Heart right ventricle (tissue), 16 donors: ENCODE results near the gene METTL22. TPM values are rescaled to one million over a fixed set of nuclear protein-coding genes. Genes with fewer than 3 reads are reported as not detected.
"Not testable (repeated sequence)": the region's sequence is repeated elsewhere in the genome, so short reads cannot be mapped to it uniquely, and the experiment has no call there.

Experiments used
- ATAC-seq, 8 donors: fragments of 200-7000 bp; cut with Tn5 transposase; one replicate each; pipeline ENCODE4 v1.9.1; 2020; ENCODE audit warnings: mild to moderate bottlenecking in 8 of 8, moderate library complexity in 8 of 8, moderate number of reproducible peaks in 1 of 8
- DNase-seq, 2 donors: peaks; one replicate each; pipeline ENCODE4 v3.0.0-alpha.2; 2020
- H3K27ac ChIP-seq, 10 donors: fragments of 200-600 bp; sonication (generic) in 2 of 10; one replicate each; pipeline versions ENCODE4 v1.5.0 to v1.8.0; 2020 to 2022; ENCODE audit warnings: mild to moderate bottlenecking in 3 of 10
- H3K27me3 ChIP-seq, 7 donors: fragments of 200-600 bp; one replicate each; pipeline ENCODE4 v1.8.0; 2021 to 2022; ENCODE audit warnings: mild to moderate bottlenecking in 2 of 7
- H3K36me3 ChIP-seq, 9 donors: fragments of 200-600 bp; sonication (generic) in 1 of 9; one replicate each; pipeline versions ENCODE4 v1.5.0 to v1.8.0; 2020 to 2022; ENCODE audit warnings: mild to moderate bottlenecking in 2 of 9
- H3K4me1 ChIP-seq, 9 donors: fragments of 200-600 bp; sonication (generic) in 1 of 9; one replicate each; pipeline versions ENCODE4 v1.5.0 to v1.8.0; 2020 to 2022; ENCODE audit warnings: mild to moderate bottlenecking in 4 of 9
- H3K4me3 ChIP-seq, 10 donors: fragments of 200-600 bp; sonication (generic) in 2 of 10; one replicate each; pipeline versions ENCODE4 v1.5.0 to v1.8.0; 2020 to 2022; ENCODE audit warnings: mild to moderate bottlenecking in 7 of 10, moderate library complexity in 2 of 10
- H3K9me3 ChIP-seq, 11 donors: fragments of 200-600 bp in 10 of 11; sonication (generic) in 2 of 11; one replicate each; pipeline versions ENCODE4 v1.5.0 to v1.8.0; 2013 to 2022; ENCODE audit warnings: mild to moderate bottlenecking in 2 of 11, control low read depth in 1 of 11, moderate library complexity in 1 of 11
- CTCF ChIP-seq, 9 donors: fragments of 200-600 bp; sonication (generic) in 2 of 9; IDR thresholded peaks; one replicate each; pipeline versions ENCODE4 v1.5.0 to v1.8.0; 2021 to 2022; ENCODE audit warnings: antibody characterized with exemption in 9 of 9, mild to moderate bottlenecking in 5 of 9, moderate library complexity in 1 of 9
- WGBS, 2 donors: extraction: QIAGEN DNeasy Blood & Tissue Kit; methylation state at CpG; one replicate each; pipeline ENCODE4 v1.1.7; 2013; ENCODE audit warnings: inconsistent platforms in 1 of 2; 5-methylcytosine and 5-hydroxymethylcytosine counted together
- intact Hi-C, 10 donors: fragments of 100-400 bp; cut with DNase I; formaldehyde crosslinking; loops; one replicate each; pipeline versions ENCODE4 v1.11.1 to v1.14.2; 2022
- polyA plus RNA-seq, 2 donors: library from polyadenylated mRNA; stranded (reverse); fragments of 200-250 nt; gene quantifications; one replicate each; pipeline ENCODE4 v1.2.3, GENCODE V29; 2013
- total RNA-seq, 10 donors: library from RNA; stranded (reverse); fragmentation: NEBNext Ultra II Directional in 3 of 10; extraction: Animal tissue kit (Norgen Biotek cat#: 25700) in 3 of 10; gene quantifications; one replicate each; pipeline versions ENCODE4 v1.2.1 to v1.2.4, GENCODE V29; 2021 to 2023
- donor health status: Arrhythmogenic right ventricular cardiomyopathy.
- donor health status: ischemic (EF 13 %, LVEDD 7.1; RV severe dilation, severe dysfunction).
- donor health status: healthy with polysubstance abuse.
- donor health status: DM: no; HTN: yes; CAD: no.
- donor health status: DM: no; HTN: no; CAD: no.
- donor health status: ischemic (EF 25% LVEDD 6.9; RV normal size, moderate dysfunction).
- donor health status: ischemic (EF 25% LVEDD 5.7; RV mildly dilated, moderate dysfunction).
- donor health status: healthy.
- donor health status: DM: yes; HTN: yes; CAD: no.
- donor health status: Ischemic cardiomyopathy.
- donor health status: ischemic (EF 35%, LVEDD 5.7; RV mildly dilated, moderate dysfunction).
- donor health status: nonischemic (EF 11% LVEDD 7.7; RV severe dilation, severe dysfunction).
- donor health status: DM: yes; HTN: yes; CAD: no.
- donor health status: PGD.
- donor health status: ischemic (EF 29% LVEDD 5.4; RV normal size, mild dysfunction).
- donor health status: nonischemic (EF 23%, LVEDD 6.1; RV moderate dilation, normal function).

METTL22 gene
- total and polyA plus RNA-seq, 12 donors: 23.5 to 64.5 (median 34.2) TPM

- peak in 4 of 9 donors; percentile 8 to 19 (median 16) for TF ChIP-seq CTCF (IDR thresholded peaks at IDR 0.05)
- ATAC-seq, H3K4me1 ChIP-seq, H3K9me3 ChIP-seq, H3K27me3 ChIP-seq, H3K27ac ChIP-seq, DNase-seq, H3K4me3 ChIP-seq: not testable (repeated sequence)
- H3K36me3 ChIP-seq: peaks cover 0 to 27% (median 11%) of the 10 kb centered on the region in 9 donors
- 60 to 63% methylated on average over 6 to 7 of the region's 7 CpGs for WGBS, 2 donors
- intact Hi-C loops: loop anchor here in 2 of 10 donors (10.0 kb wide), 2 partner anchors 353 to 363 kb away; no protein-coding TSS in a partner anchor
These were observed 30.5 kb downstream of the METTL22 start for GRCh38 chr16:8651958-8652357.

- ATAC-seq: peak in 2 of 8 donors; percentile 28 to 37
- H3K36me3 ChIP-seq: no peaks in the 10 kb centered on the region
These were observed 33.8 kb downstream of the METTL22 start for GRCh38 chr16:8655184-8655717.

GRCh38 chr16:8656376-8656775 is 34.9 kb downstream of the METTL22 start:
- intact Hi-C loops: loop anchor here in 4 of 10 donors (5.0 to 10.0 kb wide), 4 partner anchors 136 to 358 kb away; partner anchors contain the start of gene LITAFD (in 3 of the 4)
- Histone ChIP-seq H3K27ac (no peak overlapping the region), H3K4me3 (no peak overlapping the region), H3K9me3 (no peaks in the 10 kb centered on the region), H3K27me3 (no peaks in the 10 kb centered on the region), H3K4me1 (no peaks in the 10 kb centered on the region), H3K36me3 (no peaks in the 10 kb centered on the region)
- DNase-seq (no peak), ATAC-seq (no peak)
- no peak for TF ChIP-seq CTCF (IDR thresholded peaks at IDR 0.05)
- WGBS, 2 donors: 49 to 54% methylated on average over 3 of the region's 3 CpGs

More at GRCh38 chr16:8655184-8655717, 33.8 kb downstream of the METTL22 start:
- H3K4me3 ChIP-seq: no peak overlapping the region
- 77 to 86% methylated on average over 1 of the region's 1 CpG for WGBS, 2 donors
- no peaks in the 10 kb centered on the region for H3K27me3 ChIP-seq
- no peak for DNase-seq
- intact Hi-C loops: loop anchor here in 4 of 10 donors (5.0 to 10.0 kb wide), 4 partner anchors 137 to 360 kb away; partner anchors contain the start of gene LITAFD (in 3 of the 4)
- no peaks in the 10 kb centered on the region for H3K4me1 ChIP-seq
- no peak overlapping the region for H3K27ac ChIP-seq
- H3K9me3 ChIP-seq: no peaks in the 10 kb centered on the region
- TF ChIP-seq CTCF (IDR thresholded peaks at IDR 0.05): peak in 3 of 9 donors; percentile 22 to 60 (median 29)

GRCh38 chr16:8660841-8661301 is 39.4 kb downstream of the METTL22 start:
- Histone ChIP-seq H3K4me3 (no peak overlapping the region), H3K27ac (no peak overlapping the region), H3K9me3 (no peaks in the 10 kb centered on the region), H3K27me3 (no peaks in the 10 kb centered on the region), H3K4me1 (no peaks in the 10 kb centered on the region), H3K36me3 (peaks cover 0 to 24% (median 0%) of the 10 kb centered on the region in 9 donors)
- TF ChIP-seq CTCF (IDR thresholded peaks at IDR 0.05): peak in 8 of 9 donors; percentile 25 to 71 (median 64)
- ATAC-seq: peak; percentile 49 to 90 (median 84)
- WGBS, 2 donors: 15 to 19% methylated on average over 13 of the region's 13 CpGs
- intact Hi-C loops: loop anchor here in 8 of 10 donors (1.0 to 10.0 kb wide), 9 partner anchors 131 to 344 kb away; partner anchors contain the start of genes LITAFD (in 3 of the 8), PMM2 (in 1 of the 8) and TMEM186 (in 1 of the 8)
- DNase-seq: peak; percentile 24 to 40
